ENCODE results near the gene TMEM144. TPM values are rescaled to one million over a fixed set of nuclear protein-coding genes. Genes with fewer than 3 reads are reported as not detected.
A peak's percentile ranks its signal among the peaks of the same experiment; 100 is the strongest.

The TMEM144 gene
- total RNA-seq, 2 donors from 2014 or later, result 22.6 to 24.2 TPM

DNA sequence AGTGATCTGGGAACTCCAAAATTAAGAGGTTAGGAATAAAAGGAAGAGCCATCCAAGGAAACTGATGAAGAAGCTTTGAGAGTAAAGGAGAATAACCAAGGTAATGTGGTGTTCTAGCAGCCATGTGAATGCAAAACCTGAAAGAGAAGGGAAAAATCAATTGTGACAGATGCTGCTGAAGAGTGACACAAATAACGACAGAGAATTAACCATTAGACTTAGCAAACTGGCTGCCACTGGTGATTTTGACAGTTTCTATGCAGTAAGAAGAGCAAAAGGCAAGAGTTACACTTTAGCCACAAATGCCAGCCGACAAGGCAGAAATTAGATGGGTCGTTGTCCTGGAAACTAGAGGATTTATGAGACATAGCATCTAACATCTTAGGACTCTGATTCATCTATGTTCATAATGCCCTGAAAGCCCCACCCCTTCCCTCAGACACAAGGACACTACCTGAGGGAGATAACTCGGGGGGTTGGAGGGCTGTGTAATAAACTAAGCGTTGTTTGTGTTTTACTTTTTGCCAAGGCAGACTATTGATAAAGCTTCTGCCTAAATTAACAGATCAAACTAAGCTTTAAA is 13.0 kb upstream of the TMEM144 start:
- no peak for DNase-seq (ENCODE audit: low spot score)
- Histone ChIP-seq H3K27ac (peak overlapping the region in 1 of 2 donors; percentile 5), H3K36me3 (peaks cover 3% of the 10 kb centered on the region), H3K27me3 (replicated peaks; ENCODE audit: insufficient read depth) (no peaks in the 10 kb centered on the region), H3K9me3 (no peaks in the 10 kb centered on the region), H3K4me1 (ENCODE audit: control insufficient read depth in 1 of 2, low read depth in 2 of 2) (peaks cover 7 to 36% of the 10 kb centered on the region in 2 donors), H3K4me3 (no peak overlapping the region)
- TF ChIP-seq, protein P1, sequence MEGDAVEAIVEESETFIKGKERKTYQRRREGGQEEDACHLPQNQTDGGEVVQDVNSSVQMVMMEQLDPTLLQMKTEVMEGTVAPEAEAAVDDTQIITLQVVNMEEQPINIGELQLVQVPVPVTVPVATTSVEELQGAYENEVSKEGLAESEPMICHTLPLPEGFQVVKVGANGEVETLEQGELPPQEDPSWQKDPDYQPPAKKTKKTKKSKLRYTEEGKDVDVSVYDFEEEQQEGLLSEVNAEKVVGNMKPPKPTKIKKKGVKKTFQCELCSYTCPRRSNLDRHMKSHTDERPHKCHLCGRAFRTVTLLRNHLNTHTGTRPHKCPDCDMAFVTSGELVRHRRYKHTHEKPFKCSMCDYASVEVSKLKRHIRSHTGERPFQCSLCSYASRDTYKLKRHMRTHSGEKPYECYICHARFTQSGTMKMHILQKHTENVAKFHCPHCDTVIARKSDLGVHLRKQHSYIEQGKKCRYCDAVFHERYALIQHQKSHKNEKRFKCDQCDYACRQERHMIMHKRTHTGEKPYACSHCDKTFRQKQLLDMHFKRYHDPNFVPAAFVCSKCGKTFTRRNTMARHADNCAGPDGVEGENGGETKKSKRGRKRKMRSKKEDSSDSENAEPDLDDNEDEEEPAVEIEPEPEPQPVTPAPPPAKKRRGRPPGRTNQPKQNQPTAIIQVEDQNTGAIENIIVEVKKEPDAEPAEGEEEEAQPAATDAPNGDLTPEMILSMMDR (IDR thresholded peaks at IDR 0.05), result no peak
- ATAC-seq (ENCODE audit: insufficient number of reproducible peaks, low FRiP score, low read depth), result no peak

DNA sequence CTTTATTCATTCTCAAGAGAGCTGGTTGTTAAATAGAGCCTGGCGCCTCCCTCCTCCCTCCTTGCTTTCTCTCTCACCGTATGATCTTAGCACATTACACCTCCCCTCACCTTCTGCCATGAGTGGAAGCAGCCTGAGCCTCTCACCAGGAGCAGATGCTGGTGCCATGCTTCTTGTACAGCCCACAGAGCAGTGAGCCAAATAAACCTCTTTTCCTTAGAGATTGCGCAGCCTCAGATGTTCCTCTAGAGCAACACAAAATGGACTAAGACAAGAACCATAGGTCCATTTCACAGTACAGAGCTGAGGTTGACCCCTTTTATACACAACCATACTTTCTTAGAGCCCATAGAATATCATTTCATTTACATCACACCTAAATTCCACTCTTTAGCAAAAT is 10.1 kb upstream of the TMEM144 start:
- DNase-seq (ENCODE audit: low spot score), result no peak
- no peaks in the 10 kb centered on the region for H3K9me3 ChIP-seq
- H3K27me3 ChIP-seq (replicated peaks; ENCODE audit: insufficient read depth), result no peaks in the 10 kb centered on the region
- TF ChIP-seq, protein P1 (IDR thresholded peaks at IDR 0.05), result no peak
- no peak for ATAC-seq (ENCODE audit: insufficient number of reproducible peaks, low FRiP score, low read depth)
- no peak overlapping the region for H3K4me3 ChIP-seq
- H3K27ac ChIP-seq, result no peak overlapping the region
- H3K4me1 ChIP-seq (ENCODE audit: control insufficient read depth in 1 of 2, low read depth in 2 of 2), result peaks cover 0 to 10% of the 10 kb centered on the region in 2 donors
- peaks cover 3% of the 10 kb centered on the region for H3K36me3 ChIP-seq

DNA sequence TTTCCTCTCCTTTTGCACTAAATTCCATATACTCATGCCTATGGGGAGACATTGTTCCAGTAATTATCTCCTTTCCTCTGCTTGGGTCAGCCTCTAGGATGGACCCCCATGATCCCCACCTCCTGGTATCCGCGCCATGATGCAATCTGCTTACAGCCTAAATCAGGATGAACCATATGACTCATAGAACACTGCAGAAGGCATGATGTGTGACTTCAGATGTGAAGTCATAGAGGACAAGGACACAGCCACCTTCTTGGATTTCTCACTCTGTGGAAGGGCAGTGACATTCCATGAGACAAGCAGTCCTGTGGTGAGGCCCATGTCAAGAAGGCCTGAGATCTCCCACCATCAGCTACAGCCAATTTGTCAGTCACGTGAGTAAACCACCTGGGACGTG is 9.0 kb upstream of the TMEM144 start:
- ATAC-seq (ENCODE audit: insufficient number of reproducible peaks, low FRiP score, low read depth), result no peak
- H3K36me3 ChIP-seq, result peaks cover 3% of the 10 kb centered on the region
- H3K4me1 ChIP-seq (ENCODE audit: control insufficient read depth in 1 of 2, low read depth in 2 of 2), result peaks cover 0 to 5% of the 10 kb centered on the region in 2 donors
- H3K27ac ChIP-seq, result peak overlapping the region in 1 of 2 donors; percentile 7
- no peaks in the 10 kb centered on the region for H3K27me3 ChIP-seq (replicated peaks; ENCODE audit: insufficient read depth)
- TF ChIP-seq, protein P1 (IDR thresholded peaks at IDR 0.05), result no peak
- no peak overlapping the region for H3K4me3 ChIP-seq
- H3K9me3 ChIP-seq, result no peaks in the 10 kb centered on the region
- DNase-seq (ENCODE audit: low spot score), result no peak

DNA sequence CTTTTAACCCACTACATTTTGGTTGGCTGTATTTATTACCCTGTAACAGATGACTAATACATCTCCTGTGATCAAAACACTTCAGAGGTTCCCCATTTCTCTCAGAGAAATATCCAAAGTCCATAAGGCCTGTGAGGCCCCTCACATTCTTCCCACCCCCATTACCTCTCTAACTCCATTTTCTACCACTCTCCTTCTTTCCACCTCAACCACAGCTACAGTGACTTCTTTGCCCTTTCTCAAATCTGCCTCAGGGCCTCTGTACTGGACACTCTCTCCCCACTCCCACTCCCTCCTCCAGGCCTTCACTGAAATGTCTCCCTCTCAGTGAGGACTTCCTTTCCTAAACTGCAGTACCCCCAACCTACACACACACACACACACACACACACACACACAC is 8.4 kb upstream of the TMEM144 start:
- Histone ChIP-seq H3K27ac (peak overlapping the region; percentile 4 to 15), H3K36me3 (peaks cover 3% of the 10 kb centered on the region), H3K27me3 (replicated peaks; ENCODE audit: insufficient read depth) (no peaks in the 10 kb centered on the region), H3K4me1 (ENCODE audit: control insufficient read depth in 1 of 2, low read depth in 2 of 2) (peaks cover 0 to 5% of the 10 kb centered on the region in 2 donors), H3K9me3 (no peaks in the 10 kb centered on the region), H3K4me3 (no peak overlapping the region)
- ATAC-seq (ENCODE audit: insufficient number of reproducible peaks, low FRiP score, low read depth) (no peak), DNase-seq (ENCODE audit: low spot score) (no peak)
- TF ChIP-seq, protein P1 (IDR thresholded peaks at IDR 0.05), result no peak

DNA sequence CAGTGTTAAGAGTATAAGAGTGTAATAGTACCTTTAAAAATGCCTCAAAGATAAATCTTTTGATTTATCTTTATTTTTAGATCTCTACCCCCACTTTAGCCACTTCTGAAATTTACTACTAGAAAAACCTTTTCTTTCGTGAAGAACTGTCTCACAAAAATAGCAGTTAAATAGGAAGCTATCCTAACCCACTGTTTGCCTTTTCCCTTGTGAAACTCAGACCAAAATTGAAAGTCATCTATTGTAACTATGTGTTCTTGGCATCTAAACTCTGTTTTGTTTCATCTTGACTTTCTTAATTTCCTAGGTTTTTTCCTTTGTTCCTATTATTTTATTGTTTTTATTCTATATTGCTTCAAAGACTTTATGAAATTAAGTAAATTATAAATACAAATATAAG is 7.8 kb upstream of the TMEM144 start:
- TF ChIP-seq, protein P1 (IDR thresholded peaks at IDR 0.05), result no peak
- ATAC-seq (ENCODE audit: insufficient number of reproducible peaks, low FRiP score, low read depth), result no peak
- peaks cover 0 to 9% of the 10 kb centered on the region in 2 donors for H3K4me1 ChIP-seq (ENCODE audit: control insufficient read depth in 1 of 2, low read depth in 2 of 2)
- H3K36me3 ChIP-seq, result peaks cover 3% of the 10 kb centered on the region
- peak overlapping the region; percentile 4 to 15 for H3K27ac ChIP-seq
- DNase-seq (ENCODE audit: low spot score), result no peak
- H3K27me3 ChIP-seq (replicated peaks; ENCODE audit: insufficient read depth), result no peaks in the 10 kb centered on the region
- H3K9me3 ChIP-seq, result no peaks in the 10 kb centered on the region
- no peak overlapping the region for H3K4me3 ChIP-seq
